NB4 (cell line): ENCODE results near the gene PCSK6.

Experiments used
- CTCF ChIP-seq: IDR thresholded peaks from one replicate; pipeline ENCODE4 v1.5.1; 2012; ENCODE audit warnings: low read depth, low read length
- MAX ChIP-seq: IDR thresholded peaks from 2 replicates; pipeline ENCODE4 v1.6.1; 2011; ENCODE audit warnings: low read depth, low read length
- MYC ChIP-seq: IDR thresholded peaks from 2 replicates; pipeline ENCODE4 v1.6.1; 2011; ENCODE audit warnings: low read depth, low read length
- POLR2A ChIP-seq: IDR thresholded peaks from 2 replicates; pipeline ENCODE4 v1.6.1; 2011; ENCODE audit warnings: mild to moderate bottlenecking; ENCODE audit not compliant: insufficient read length; ENCODE audit errors: extremely low read depth

DNA sequence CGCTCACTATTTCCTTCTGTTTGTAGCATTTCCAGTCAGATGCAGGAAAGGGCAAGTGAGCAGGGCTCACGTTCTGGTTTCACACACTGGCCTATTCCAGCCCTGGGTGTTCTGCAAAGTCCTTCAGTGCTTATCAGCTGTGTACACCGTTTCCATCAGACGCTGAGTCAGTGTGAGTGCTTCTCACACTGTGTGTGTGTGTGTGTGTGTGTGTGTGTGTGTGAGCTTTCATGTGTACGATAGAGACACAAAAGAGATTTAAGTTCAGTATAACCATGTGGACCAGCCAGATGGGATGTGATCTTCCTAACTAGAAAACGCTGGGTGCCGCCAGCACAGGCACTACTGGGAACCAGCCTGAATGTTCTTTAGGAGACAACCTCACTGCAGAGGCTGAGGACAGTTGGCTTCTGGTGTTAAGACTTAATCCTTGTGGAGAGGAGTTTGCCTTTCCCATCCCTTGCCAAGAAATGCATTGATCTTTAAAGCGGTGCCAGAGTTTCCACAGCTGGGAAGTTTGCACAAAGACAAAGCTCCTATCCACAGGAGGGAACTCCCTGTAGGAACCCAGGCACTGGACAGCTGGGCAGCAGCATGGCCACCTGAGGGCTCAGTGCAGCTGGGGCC, 233.8 kb downstream of the PCSK6 start:
- TF ChIP-seq CTCF (no peak), MAX (no peak), POLR2A (no peak), MYC (no peak)
